ENCODE measurements around the gene CLTB.

Gene CLTB

GRCh38 chr5:176400382-176401156, 15.8 kb downstream of the CLTB start:
- DNase-seq, result no peak

GRCh38 chr5:176397736-176398420, 18.5 kb downstream of the CLTB start:
- no peak for DNase-seq

- no peak for DNase-seq
These were observed 20.0 kb downstream of the CLTB start for GRCh38 chr5:176396330-176396729.

GRCh38 chr5:176394881-176395675, 21.3 kb downstream of the CLTB start:
- DNase-seq, result no peak

GRCh38 chr5:176394096-176394495, 22.2 kb downstream of the CLTB start:
- DNase-seq, result no peak

GRCh38 chr5:176392526-176392925, 23.8 kb downstream of the CLTB start:
- no peak for DNase-seq

- no peak for DNase-seq
These were observed 24.3 kb downstream of the CLTB start for GRCh38 chr5:176391999-176392398.

- no peak for DNase-seq
These were observed 24.9 kb downstream of the CLTB start for GRCh38 chr5:176391479-176391878.

GRCh38 chr5:176389135-176390123, 26.9 kb downstream of the CLTB start:
- DNase-seq, result no peak

GRCh38 chr5:176388444-176389134, 27.8 kb downstream of the CLTB start, which contains the start of the genes HIGD2A and NOP16:
HIGD2A (plus strand) TSS chr5:176388751; CDS start chr5:176388820, 69 bp downstream.
NOP16 (minus strand) TSS chr5:176388598; CDS start chr5:176388539, 59 bp downstream.
- peak; percentile 100 for DNase-seq

- DNase-seq, result no peak
These were observed 28.3 kb downstream of the CLTB start for GRCh38 chr5:176388003-176388443.

GRCh38 chr5:176387384-176387925, 28.9 kb downstream of the CLTB start:
- no peak for DNase-seq

GRCh38 chr5:176386491-176386890, 29.8 kb downstream of the CLTB start:
- no peak for DNase-seq

GRCh38 chr5:176384991-176385390, 31.3 kb downstream of the CLTB start:
- DNase-seq, result no peak

GRCh38 chr5:176384366-176384930, 31.9 kb downstream of the CLTB start:
- DNase-seq, result no peak

GRCh38 chr5:176383961-176384360, 32.4 kb downstream of the CLTB start:
- DNase-seq, result no peak

GRCh38 chr5:176383248-176383905, 33.0 kb downstream of the CLTB start:
- DNase-seq, result no peak

GRCh38 chr5:176382721-176383120, 33.6 kb downstream of the CLTB start:
- no peak for DNase-seq

GRCh38 chr5:176381979-176382378, 34.4 kb downstream of the CLTB start:
- no peak for DNase-seq

GRCh38 chr5:176381423-176381822, 34.9 kb downstream of the CLTB start:
- DNase-seq, result no peak
